H1 (cell line): ENCODE measurements around the gene DDX23.

Experiments
- CBX5 ChIP-seq: fragments of 300-800, 300-1000 bp; sonication (generic); IDR thresholded peaks from 2 replicates; pipeline ENCODE4 v1.7.1; 2016; ENCODE audit warnings: antibody characterized with exemption, low read length, low read depth
- GTF2F1 ChIP-seq: IDR thresholded peaks from 2 replicates; pipeline ENCODE4 v1.6.1; 2012; ENCODE audit warnings: low read depth, low read length, improper control_type of control experiment, borderline replicate concordance
- KDM1A ChIP-seq: fragments of 200-600, 300-600 bp; sonication (generic); IDR thresholded peaks from 2 replicates; pipeline ENCODE4 v1.7.1; 2016; ENCODE audit warnings: mild to moderate bottlenecking, low read length, borderline replicate concordance
- RAD21 ChIP-seq, 2 experiments: IDR thresholded peaks in 1 of 2; conservative IDR thresholded peaks in 1 of 2; 2 replicates each; pipeline ENCODE4 v1.6.1; 2011; ENCODE audit warnings: low read depth in 2 of 2, low read length in 2 of 2, improper control_type of control experiment in 1 of 2, inconsistent platforms in 1 of 2, mild to moderate bottlenecking in 1 of 2, moderate library complexity in 1 of 2
- RXRA ChIP-seq: IDR thresholded peaks from 2 replicates; pipeline ENCODE4 v1.6.1; 2011; ENCODE audit warnings: low read depth, mild to moderate bottlenecking, low read length, moderate library complexity; ENCODE audit not compliant: insufficient read depth
- SIN3A ChIP-seq, 2 experiments: IDR thresholded peaks in 1 of 2; conservative IDR thresholded peaks in 1 of 2; 2 replicates each; pipeline ENCODE4 v1.6.1; 2011 to 2012; ENCODE audit warnings: low read length in 2 of 2, improper control_type of control experiment in 1 of 2, low read depth in 1 of 2, mild to moderate bottlenecking in 1 of 2
- TAF1 ChIP-seq: IDR thresholded peaks from 2 replicates; pipeline ENCODE4 v1.6.1; 2011; ENCODE audit warnings: mild to moderate bottlenecking, low read depth, low read length
- ZNF274 ChIP-seq: IDR thresholded peaks from 2 replicates; pipeline ENCODE4 v1.7.0; 2012; ENCODE audit warnings: low read length, borderline replicate concordance; ENCODE audit errors: extremely low read depth
- TF ChIP-seq, protein P1 (sequence below), 3 experiments: IDR thresholded peaks; 1 replicate in 2 of 3; 2 replicates in 1 of 3; pipeline versions ENCODE4 v1.5.1 to v1.6.1; 2011; ENCODE audit warnings: low read length in 3 of 3, mild to moderate bottlenecking in 3 of 3, inconsistent platforms in 2 of 3, low read depth in 1 of 3, moderate library complexity in 1 of 3; ENCODE audit not compliant: insufficient read depth in 1 of 3; ENCODE audit errors: control extremely low read depth in 1 of 3

GRCh38 chr12:48788854-48789775 is 62.8 kb downstream of the DDX23 start, which contains the start of gene ADCY6:
- TF ChIP-seq, protein P1, sequence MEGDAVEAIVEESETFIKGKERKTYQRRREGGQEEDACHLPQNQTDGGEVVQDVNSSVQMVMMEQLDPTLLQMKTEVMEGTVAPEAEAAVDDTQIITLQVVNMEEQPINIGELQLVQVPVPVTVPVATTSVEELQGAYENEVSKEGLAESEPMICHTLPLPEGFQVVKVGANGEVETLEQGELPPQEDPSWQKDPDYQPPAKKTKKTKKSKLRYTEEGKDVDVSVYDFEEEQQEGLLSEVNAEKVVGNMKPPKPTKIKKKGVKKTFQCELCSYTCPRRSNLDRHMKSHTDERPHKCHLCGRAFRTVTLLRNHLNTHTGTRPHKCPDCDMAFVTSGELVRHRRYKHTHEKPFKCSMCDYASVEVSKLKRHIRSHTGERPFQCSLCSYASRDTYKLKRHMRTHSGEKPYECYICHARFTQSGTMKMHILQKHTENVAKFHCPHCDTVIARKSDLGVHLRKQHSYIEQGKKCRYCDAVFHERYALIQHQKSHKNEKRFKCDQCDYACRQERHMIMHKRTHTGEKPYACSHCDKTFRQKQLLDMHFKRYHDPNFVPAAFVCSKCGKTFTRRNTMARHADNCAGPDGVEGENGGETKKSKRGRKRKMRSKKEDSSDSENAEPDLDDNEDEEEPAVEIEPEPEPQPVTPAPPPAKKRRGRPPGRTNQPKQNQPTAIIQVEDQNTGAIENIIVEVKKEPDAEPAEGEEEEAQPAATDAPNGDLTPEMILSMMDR (IDR thresholded peaks at IDR 0.05; ENCODE audit: control extremely low read depth in 1 of 3, insufficient read depth in 1 of 3, low read depth in 1 of 3, low read length in 3 of 3) = no peak
- TF ChIP-seq SIN3A (conservative IDR thresholded peaks at IDR 0.05 in 1 of 2, IDR thresholded peaks at IDR 0.05 in 1 of 2; ENCODE audit: low read depth in 1 of 2, low read length in 2 of 2) = 0 out of 4 replicates have a peak, but pooled peaks of 1 of the 2 experiments have one; percentile 12
- TF ChIP-seq CBX5 = no peak
- no peak for TF ChIP-seq GTF2F1
- no peak for TF ChIP-seq RAD21 (IDR thresholded peaks at IDR 0.05 in 1 of 2, conservative IDR thresholded peaks at IDR 0.05 in 1 of 2; ENCODE audit: low read depth in 2 of 2, low read length in 2 of 2)
- no peak for TF ChIP-seq RXRA
- TF ChIP-seq ZNF274 = no peak
- TF ChIP-seq KDM1A = peak; percentile 94; the same call in 1 of the 2 replicates
- TF ChIP-seq TAF1 = no peak
